ENCODE data around the gene KCNK7.

- TF ChIP-seq, protein P1, sequence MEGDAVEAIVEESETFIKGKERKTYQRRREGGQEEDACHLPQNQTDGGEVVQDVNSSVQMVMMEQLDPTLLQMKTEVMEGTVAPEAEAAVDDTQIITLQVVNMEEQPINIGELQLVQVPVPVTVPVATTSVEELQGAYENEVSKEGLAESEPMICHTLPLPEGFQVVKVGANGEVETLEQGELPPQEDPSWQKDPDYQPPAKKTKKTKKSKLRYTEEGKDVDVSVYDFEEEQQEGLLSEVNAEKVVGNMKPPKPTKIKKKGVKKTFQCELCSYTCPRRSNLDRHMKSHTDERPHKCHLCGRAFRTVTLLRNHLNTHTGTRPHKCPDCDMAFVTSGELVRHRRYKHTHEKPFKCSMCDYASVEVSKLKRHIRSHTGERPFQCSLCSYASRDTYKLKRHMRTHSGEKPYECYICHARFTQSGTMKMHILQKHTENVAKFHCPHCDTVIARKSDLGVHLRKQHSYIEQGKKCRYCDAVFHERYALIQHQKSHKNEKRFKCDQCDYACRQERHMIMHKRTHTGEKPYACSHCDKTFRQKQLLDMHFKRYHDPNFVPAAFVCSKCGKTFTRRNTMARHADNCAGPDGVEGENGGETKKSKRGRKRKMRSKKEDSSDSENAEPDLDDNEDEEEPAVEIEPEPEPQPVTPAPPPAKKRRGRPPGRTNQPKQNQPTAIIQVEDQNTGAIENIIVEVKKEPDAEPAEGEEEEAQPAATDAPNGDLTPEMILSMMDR (IDR thresholded peaks at IDR 0.05; ENCODE audit: insufficient read depth, low read depth, low read length): no peak
- TF ChIP-seq EZH2 (IDR thresholded peaks at IDR 0.05; ENCODE audit: insufficient read depth, low read length): no peak
Observed at GRCh38 chr11:65642014-65642671, 46.5 kb upstream of the KCNK7 start.

Data from astrocyte (in vitro differentiated cells and primary cell).